ENCODE results near the gene CSPG4. TPM values are rescaled to one million over a fixed set of nuclear protein-coding genes. Genes with fewer than 3 reads are reported as not detected.
A peak's percentile ranks its signal among the peaks of the same experiment; 100 is the strongest.

CSPG4 gene
- total and polyA plus RNA-seq, 9 of the 15 experiments (the other 6 are each of a cell fraction or from before 2014, with no cell fraction given): under 0.01 to 0.07 (median 0.04) TPM; not detected in 5

GRCh38 chr15:75648156-75649000, 64.3 kb downstream of the CSPG4 start (continued):
- TF ChIP-seq ZBTB40 (IDR thresholded peaks at IDR 0.05) (0 out of 2 replicates have a peak, but pooled peaks have one; percentile 32), ZBTB40 (CRISPR knock-in tag; IDR thresholded peaks at IDR 0.05) (no peak), ZNF175 (CRISPR knock-in tag; IDR thresholded peaks at IDR 0.05; ENCODE audit: low read depth) (no peak), PRMT5 (CRISPR knock-in tag; IDR thresholded peaks at IDR 0.05) (no peak), ARID1B (IDR thresholded peaks at IDR 0.05) (0 out of 2 replicates have a peak, but pooled peaks have one; percentile 27), ZNF668 (CRISPR knock-in tag; IDR thresholded peaks at IDR 0.05) (0 out of 2 replicates have a peak, but pooled peaks have one; percentile 22), CREB3 (tag; conservative IDR thresholded peaks at IDR 0.05; ENCODE audit: low read depth) (no peak), HMBOX1 (IDR thresholded peaks at IDR 0.05) (no peak), IFI16 (CRISPR knock-in tag; IDR thresholded peaks at IDR 0.05) (no peak), ZNF12 (CRISPR knock-in tag; IDR thresholded peaks at IDR 0.05) (no peak), EGR1 (conservative IDR thresholded peaks at IDR 0.05) (0 out of 2 replicates have a peak, but pooled peaks have one; percentile 17), FOXK2 (conservative IDR thresholded peaks at IDR 0.05 in 1 of 2, IDR thresholded peaks at IDR 0.05 in 1 of 2; ENCODE audit: low read depth in 2 of 2) (peak in 1 of 2 experiments; percentile 42; a peak in 1 of 4 replicates), NCOA4 (IDR thresholded peaks at IDR 0.05; ENCODE audit: partially characterized antibody) (no peak), SMAD2 (IDR thresholded peaks at IDR 0.05; ENCODE audit: low read depth, low read length) (no peak), DLX4 (CRISPR knock-in tag; IDR thresholded peaks at IDR 0.05) (no peak), FOXJ3 (CRISPR knock-in tag; IDR thresholded peaks at IDR 0.05) (no peak)
